ENCODE measurements around the gene SIGLEC12. TPM values are rescaled to one million over a fixed set of nuclear protein-coding genes. Genes with fewer than 3 reads are reported as not detected.

The SIGLEC12 gene
- total RNA-seq, 4 donors from 2014 or later, result 0.31 to 0.85 TPM; not detected in 2

DNA sequence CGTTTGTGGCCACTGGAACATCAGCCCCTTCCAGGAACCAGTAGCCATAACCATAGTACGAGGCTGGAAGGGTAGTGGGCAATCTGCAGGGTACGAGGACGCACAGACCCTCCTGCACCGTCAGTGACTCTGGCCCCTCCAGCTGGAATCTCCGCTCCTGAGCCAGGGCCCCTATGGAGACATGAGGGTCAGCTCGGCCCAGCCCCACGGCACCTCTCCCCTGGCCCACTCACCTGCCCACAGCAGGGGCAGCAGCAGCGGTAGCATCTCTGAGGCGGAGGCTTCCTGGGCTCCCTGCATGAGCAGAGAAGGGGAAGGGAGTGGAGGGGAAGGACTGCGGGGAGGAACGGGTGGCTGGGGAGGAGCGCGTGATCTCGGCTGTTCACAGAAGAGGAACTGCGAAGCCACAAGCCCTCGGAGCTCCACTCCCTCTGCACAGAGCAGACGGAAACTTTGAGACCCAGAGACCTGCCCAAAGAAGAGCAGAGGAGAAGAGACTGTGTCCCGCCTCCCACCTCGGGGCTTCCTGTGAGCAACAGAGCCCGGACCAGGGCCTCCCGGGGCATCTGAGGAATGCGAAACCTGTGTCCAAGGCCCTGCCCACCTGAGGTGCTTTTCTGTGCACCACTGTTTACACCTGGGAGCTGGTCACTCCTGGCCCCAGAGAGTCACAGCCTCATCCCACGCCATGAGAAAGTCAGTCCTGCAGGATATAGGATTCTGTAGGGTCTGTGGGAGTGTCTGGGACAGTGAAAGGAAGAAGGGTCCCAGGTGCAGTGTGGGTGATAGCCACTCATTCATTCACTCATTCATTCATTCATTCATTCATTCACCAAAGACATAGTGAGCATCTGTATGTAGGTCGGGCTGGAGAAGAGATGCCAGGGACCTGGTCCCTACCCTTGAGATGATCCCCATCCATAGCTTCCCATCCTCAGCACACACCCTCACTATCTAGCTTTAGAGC lies 30.0 kb upstream of the SIGLEC12 start, which contains the start of gene SIGLEC6:
SIGLEC6 (minus strand) TSS at position 322 of the 967 bp plus-strand sequence; CDS start at position 300, 22 bp downstream.
- H3K36me3 ChIP-seq, result no peaks in the 10 kb centered on the region
- WGBS, 2 donors (ENCODE audit: low coverage in 1 of 2), result 17 to 83% methylated on average over 1 to 7 of the region's 25 CpGs
- no peak for TF ChIP-seq POLR2A (IDR thresholded peaks at IDR 0.05)
- TF ChIP-seq EP300 (IDR thresholded peaks at IDR 0.05), result no peak
- TF ChIP-seq, protein P1, sequence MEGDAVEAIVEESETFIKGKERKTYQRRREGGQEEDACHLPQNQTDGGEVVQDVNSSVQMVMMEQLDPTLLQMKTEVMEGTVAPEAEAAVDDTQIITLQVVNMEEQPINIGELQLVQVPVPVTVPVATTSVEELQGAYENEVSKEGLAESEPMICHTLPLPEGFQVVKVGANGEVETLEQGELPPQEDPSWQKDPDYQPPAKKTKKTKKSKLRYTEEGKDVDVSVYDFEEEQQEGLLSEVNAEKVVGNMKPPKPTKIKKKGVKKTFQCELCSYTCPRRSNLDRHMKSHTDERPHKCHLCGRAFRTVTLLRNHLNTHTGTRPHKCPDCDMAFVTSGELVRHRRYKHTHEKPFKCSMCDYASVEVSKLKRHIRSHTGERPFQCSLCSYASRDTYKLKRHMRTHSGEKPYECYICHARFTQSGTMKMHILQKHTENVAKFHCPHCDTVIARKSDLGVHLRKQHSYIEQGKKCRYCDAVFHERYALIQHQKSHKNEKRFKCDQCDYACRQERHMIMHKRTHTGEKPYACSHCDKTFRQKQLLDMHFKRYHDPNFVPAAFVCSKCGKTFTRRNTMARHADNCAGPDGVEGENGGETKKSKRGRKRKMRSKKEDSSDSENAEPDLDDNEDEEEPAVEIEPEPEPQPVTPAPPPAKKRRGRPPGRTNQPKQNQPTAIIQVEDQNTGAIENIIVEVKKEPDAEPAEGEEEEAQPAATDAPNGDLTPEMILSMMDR (IDR thresholded peaks at IDR 0.05), result no peak
- no peak for TF ChIP-seq POLR2AphosphoS5 (IDR thresholded peaks at IDR 0.05)
- H3K27me3 ChIP-seq, result peaks cover 40% of the 10 kb centered on the region
- peaks cover 0 to 3% (median 0%) of the 10 kb centered on the region in 3 donors for H3K9me3 ChIP-seq
- ATAC-seq, result peak; percentile 71
- H3K4me3 ChIP-seq, result peak within 1 kb of the TSS in 1 of 2 donors; percentile 6
- no peak within 1 kb of the TSS for H3K27ac ChIP-seq
- H3K4me1 ChIP-seq, result no peaks in the 10 kb centered on the region

DNA sequence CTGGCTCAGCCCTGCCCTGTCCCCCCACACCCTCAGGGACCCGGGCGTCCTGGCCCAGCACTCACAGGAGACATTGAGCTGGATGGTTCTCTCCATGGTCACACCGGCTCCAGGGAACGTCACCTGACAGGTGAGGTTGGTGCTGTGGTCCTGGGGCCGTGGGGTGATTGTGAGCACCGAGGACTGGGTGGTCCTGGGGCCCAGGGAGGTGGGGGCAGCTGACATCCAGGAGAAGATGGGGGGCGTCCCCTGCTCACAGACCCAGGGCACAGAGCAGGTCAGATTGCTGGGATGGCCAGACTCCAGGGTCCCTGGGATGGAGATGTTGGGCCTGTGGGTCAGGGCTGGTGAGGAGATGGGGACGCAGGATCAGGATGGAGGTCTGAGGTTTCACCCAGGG lies 29.0 kb upstream of the SIGLEC12 start:
- peaks cover 45% of the 10 kb centered on the region for H3K27me3 ChIP-seq
- WGBS, 2 donors (ENCODE audit: low coverage in 1 of 2), result 70 to 83% methylated on average over 1 to 2 of the region's 8 CpGs
- peaks cover 0 to 2% (median 0%) of the 10 kb centered on the region in 3 donors for H3K9me3 ChIP-seq
- no peak overlapping the region for H3K27ac ChIP-seq
- no peaks in the 10 kb centered on the region for H3K36me3 ChIP-seq
- ATAC-seq, result no peak
- H3K4me3 ChIP-seq, result peak overlapping the region in 1 of 2 donors; percentile 6
- TF ChIP-seq EP300 (IDR thresholded peaks at IDR 0.05), result no peak
- TF ChIP-seq POLR2A (IDR thresholded peaks at IDR 0.05), result no peak
- TF ChIP-seq, protein P1 (IDR thresholded peaks at IDR 0.05), result no peak
- TF ChIP-seq POLR2AphosphoS5 (IDR thresholded peaks at IDR 0.05), result no peak
- H3K4me1 ChIP-seq, result no peaks in the 10 kb centered on the region

DNA sequence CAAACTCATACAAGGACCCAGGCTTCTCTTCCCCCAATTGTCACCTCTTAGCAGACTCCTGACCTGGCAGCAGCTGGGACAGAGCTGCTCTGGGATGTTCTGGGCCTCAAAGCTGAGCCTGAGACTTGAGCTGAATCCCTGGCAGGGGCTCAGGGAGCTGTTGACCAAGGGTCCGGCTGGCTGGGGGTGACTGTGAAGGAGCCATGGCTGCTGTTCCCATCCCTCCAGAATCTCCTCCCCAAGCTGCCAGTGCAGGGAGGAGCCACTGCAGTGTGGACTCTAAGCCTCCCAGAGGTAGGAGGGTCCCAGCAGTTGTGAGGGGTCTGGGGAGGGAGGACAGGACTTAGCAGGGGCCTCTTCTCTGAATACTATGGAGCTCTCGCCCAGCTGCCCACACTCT lies 27.7 kb upstream of the SIGLEC12 start:
- H3K9me3 ChIP-seq, result no peaks in the 10 kb centered on the region
- no peak overlapping the region for H3K27ac ChIP-seq
- peaks cover 51% of the 10 kb centered on the region for H3K27me3 ChIP-seq
- ATAC-seq, result no peak
- TF ChIP-seq POLR2AphosphoS5 (IDR thresholded peaks at IDR 0.05), result no peak
- TF ChIP-seq POLR2A (IDR thresholded peaks at IDR 0.05), result no peak
- no peak for TF ChIP-seq EP300 (IDR thresholded peaks at IDR 0.05)
- TF ChIP-seq, protein P1 (IDR thresholded peaks at IDR 0.05), result no peak
- H3K4me1 ChIP-seq, result no peaks in the 10 kb centered on the region
- no peaks in the 10 kb centered on the region for H3K36me3 ChIP-seq
- no CpG with 5 or more reads among the region's 2 CpGs for WGBS, 2 donors (ENCODE audit: low coverage in 1 of 2)
- no peak overlapping the region for H3K4me3 ChIP-seq

DNA sequence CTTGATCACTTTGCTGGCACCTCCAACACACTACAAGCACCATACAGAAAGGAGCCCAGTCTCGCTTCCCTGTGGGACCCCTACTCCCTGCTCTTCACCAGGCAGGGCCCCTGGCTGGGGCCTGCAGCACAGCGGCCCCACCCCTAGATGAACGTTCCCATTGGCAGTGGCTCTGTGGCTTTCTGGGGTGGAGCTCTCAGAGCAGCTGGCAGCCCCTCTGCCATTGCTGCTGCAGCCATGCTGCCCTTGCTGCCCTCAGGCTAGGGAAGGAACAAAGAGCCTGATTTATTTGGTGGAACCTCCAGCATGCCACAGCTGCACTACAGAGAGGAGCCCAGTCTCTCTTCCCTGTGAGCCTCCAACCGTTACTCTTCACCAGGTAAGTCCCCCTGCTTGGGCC lies 24.1 kb upstream of the SIGLEC12 start:
- Histone ChIP-seq H3K27me3 (peaks cover 47% of the 10 kb centered on the region), H3K36me3 (no peaks in the 10 kb centered on the region), H3K4me3 (no peak overlapping the region), H3K27ac (no peak overlapping the region), H3K4me1 (no peaks in the 10 kb centered on the region), H3K9me3 (no peaks in the 10 kb centered on the region)
- ATAC-seq, result no peak
- TF ChIP-seq, protein P1 (IDR thresholded peaks at IDR 0.05), result no peak
- TF ChIP-seq POLR2A (IDR thresholded peaks at IDR 0.05) (no peak), EP300 (IDR thresholded peaks at IDR 0.05) (no peak), POLR2AphosphoS5 (IDR thresholded peaks at IDR 0.05) (no peak)
- 20% methylated on average over 1 of the region's 4 CpGs; no CpG with 5 or more reads in 1 of the 2 donors for WGBS, 2 donors (ENCODE audit: low coverage in 1 of 2)

Measured in gastroesophageal sphincter (tissue), 4 donors.